Sigmoid colon (tissue), 4 donors: ENCODE results near the gene CCDC63.

Experiments
- CTCF ChIP-seq, 4 experiments: fragments of 450-650 bp in 3 of 4; fragments of 200-600 bp in 1 of 4; IDR thresholded peaks; one replicate each; pipeline ENCODE4 v1.5.1; 2016 to 2019; ENCODE audit warnings: antibody characterized with exemption in 4 of 4, mild to moderate bottlenecking in 3 of 4, moderate library complexity in 2 of 4
- EP300 ChIP-seq, 4 donors: sonication (generic); formaldehyde crosslinking; IDR thresholded peaks; one replicate each; pipeline ENCODE4 v1.6.1; 2017; ENCODE audit warnings: antibody characterized with exemption in 4 of 4
- POLR2A ChIP-seq, 2 donors: fragments of 450-650 bp; IDR thresholded peaks; one replicate each; pipeline ENCODE4 v1.6.1; 2016; ENCODE audit warnings: antibody characterized with exemption in 2 of 2, mild to moderate bottlenecking in 2 of 2, moderate library complexity in 2 of 2

- no peak for TF ChIP-seq CTCF (IDR thresholded peaks at IDR 0.05)
- no peak for TF ChIP-seq POLR2A (IDR thresholded peaks at IDR 0.05)
- no peak for TF ChIP-seq EP300 (IDR thresholded peaks at IDR 0.05)
Observed at GRCh38 chr12:110906985-110907384, 60.2 kb downstream of the CCDC63 start.
